ENCODE data around the gene KAZN.

Gene KAZN

DNA sequence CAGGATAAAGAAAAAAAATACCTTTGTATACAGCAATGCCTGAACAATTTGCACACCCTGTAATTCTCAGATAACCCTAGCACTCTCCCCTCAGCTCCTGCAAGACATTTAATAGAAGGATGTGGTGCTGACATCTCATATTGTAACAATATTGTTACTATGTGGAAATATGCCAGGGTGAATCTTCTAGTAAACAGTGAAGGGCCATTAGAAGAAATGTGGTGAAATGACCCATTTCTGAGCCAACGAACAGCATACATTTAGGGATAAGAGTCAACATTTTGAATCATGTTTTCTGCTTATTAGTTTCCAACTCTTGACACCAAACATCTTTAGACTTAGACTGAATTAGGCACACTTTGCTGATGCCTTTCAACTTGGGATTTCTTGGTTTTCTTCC lies 188.2 kb downstream of the KAZN start:
- no peak for ATAC-seq

DNA sequence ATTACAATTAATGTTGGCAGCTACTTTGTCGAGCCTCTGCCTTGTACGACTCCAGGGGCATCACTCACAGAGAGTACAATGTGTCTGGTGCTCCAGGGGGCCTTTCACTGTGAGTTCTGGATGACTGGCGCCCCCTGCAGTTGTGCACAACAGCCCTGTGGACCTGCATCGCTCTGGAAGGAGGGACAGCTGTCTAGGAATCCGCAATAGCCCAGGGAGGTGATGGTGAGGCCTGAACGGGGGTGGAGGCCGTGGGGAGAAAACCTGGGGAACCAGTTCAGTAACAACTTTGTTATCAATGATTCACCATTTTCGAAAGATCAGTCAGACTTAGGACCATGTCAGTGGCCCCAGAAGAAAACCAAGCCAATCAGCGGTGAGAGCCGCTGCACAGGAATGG lies 189.1 kb downstream of the KAZN start:
- TF ChIP-seq TOX (CRISPR knock-in tag; IDR thresholded peaks at IDR 0.05; ENCODE audit: borderline replicate concordance) = no peak

More for the DNA sequence above, 188.2 kb downstream of the KAZN start:
- TF ChIP-seq ZFP30 (CRISPR knock-in tag; IDR thresholded peaks at IDR 0.05) (no peak), ZC3H10 (CRISPR knock-in tag; IDR thresholded peaks at IDR 0.05) (no peak), BACH2 (CRISPR knock-in tag; IDR thresholded peaks at IDR 0.05; ENCODE audit: borderline replicate concordance) (no peak), TOX (CRISPR knock-in tag; IDR thresholded peaks at IDR 0.05; ENCODE audit: borderline replicate concordance) (no peak), TCF4 (CRISPR knock-in tag; IDR thresholded peaks at IDR 0.05; ENCODE audit: borderline replicate concordance) (no peak), SNAI2 (CRISPR knock-in tag; IDR thresholded peaks at IDR 0.05) (no peak), GLIS3 (CRISPR knock-in tag; IDR thresholded peaks at IDR 0.05) (no peak), ZNF70 (CRISPR knock-in tag; IDR thresholded peaks at IDR 0.05) (no peak), ZFP3 (CRISPR knock-in tag; IDR thresholded peaks at IDR 0.05) (no peak), OSR1 (CRISPR knock-in tag; IDR thresholded peaks at IDR 0.05) (no peak), ZNF565 (CRISPR knock-in tag; conservative IDR thresholded peaks at IDR 0.05; ENCODE audit: low read depth) (no peak), CSDC2 (CRISPR knock-in tag; IDR thresholded peaks at IDR 0.05) (no peak), PPARA (CRISPR knock-in tag; IDR thresholded peaks at IDR 0.05; ENCODE audit: borderline replicate concordance) (no peak)
- TF ChIP-seq, protein P1, sequence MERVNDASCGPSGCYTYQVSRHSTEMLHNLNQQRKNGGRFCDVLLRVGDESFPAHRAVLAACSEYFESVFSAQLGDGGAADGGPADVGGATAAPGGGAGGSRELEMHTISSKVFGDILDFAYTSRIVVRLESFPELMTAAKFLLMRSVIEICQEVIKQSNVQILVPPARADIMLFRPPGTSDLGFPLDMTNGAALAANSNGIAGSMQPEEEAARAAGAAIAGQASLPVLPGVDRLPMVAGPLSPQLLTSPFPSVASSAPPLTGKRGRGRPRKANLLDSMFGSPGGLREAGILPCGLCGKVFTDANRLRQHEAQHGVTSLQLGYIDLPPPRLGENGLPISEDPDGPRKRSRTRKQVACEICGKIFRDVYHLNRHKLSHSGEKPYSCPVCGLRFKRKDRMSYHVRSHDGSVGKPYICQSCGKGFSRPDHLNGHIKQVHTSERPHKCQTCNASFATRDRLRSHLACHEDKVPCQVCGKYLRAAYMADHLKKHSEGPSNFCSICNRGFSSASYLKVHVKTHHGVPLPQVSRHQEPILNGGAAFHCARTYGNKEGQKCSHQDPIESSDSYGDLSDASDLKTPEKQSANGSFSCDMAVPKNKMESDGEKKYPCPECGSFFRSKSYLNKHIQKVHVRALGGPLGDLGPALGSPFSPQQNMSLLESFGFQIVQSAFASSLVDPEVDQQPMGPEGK (CRISPR knock-in tag; IDR thresholded peaks at IDR 0.05; ENCODE audit: borderline replicate concordance) = no peak
- TF ChIP-seq, protein P2, sequence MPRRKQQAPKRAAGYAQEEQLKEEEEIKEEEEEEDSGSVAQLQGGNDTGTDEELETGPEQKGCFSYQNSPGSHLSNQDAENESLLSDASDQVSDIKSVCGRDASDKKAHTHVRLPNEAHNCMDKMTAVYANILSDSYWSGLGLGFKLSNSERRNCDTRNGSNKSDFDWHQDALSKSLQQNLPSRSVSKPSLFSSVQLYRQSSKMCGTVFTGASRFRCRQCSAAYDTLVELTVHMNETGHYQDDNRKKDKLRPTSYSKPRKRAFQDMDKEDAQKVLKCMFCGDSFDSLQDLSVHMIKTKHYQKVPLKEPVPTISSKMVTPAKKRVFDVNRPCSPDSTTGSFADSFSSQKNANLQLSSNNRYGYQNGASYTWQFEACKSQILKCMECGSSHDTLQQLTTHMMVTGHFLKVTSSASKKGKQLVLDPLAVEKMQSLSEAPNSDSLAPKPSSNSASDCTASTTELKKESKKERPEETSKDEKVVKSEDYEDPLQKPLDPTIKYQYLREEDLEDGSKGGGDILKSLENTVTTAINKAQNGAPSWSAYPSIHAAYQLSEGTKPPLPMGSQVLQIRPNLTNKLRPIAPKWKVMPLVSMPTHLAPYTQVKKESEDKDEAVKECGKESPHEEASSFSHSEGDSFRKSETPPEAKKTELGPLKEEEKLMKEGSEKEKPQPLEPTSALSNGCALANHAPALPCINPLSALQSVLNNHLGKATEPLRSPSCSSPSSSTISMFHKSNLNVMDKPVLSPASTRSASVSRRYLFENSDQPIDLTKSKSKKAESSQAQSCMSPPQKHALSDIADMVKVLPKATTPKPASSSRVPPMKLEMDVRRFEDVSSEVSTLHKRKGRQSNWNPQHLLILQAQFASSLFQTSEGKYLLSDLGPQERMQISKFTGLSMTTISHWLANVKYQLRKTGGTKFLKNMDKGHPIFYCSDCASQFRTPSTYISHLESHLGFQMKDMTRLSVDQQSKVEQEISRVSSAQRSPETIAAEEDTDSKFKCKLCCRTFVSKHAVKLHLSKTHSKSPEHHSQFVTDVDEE (CRISPR knock-in tag; IDR thresholded peaks at IDR 0.05) = no peak
- TF ChIP-seq, protein P3, sequence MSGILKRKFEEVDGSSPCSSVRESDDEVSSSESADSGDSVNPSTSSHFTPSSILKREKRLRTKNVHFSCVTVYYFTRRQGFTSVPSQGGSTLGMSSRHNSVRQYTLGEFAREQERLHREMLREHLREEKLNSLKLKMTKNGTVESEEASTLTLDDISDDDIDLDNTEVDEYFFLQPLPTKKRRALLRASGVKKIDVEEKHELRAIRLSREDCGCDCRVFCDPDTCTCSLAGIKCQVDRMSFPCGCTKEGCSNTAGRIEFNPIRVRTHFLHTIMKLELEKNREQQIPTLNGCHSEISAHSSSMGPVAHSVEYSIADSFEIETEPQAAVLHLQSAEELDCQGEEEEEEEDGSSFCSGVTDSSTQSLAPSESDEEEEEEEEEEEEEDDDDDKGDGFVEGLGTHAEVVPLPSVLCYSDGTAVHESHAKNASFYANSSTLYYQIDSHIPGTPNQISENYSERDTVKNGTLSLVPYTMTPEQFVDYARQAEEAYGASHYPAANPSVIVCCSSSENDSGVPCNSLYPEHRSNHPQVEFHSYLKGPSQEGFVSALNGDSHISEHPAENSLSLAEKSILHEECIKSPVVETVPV (CRISPR knock-in tag; IDR thresholded peaks at IDR 0.05) = no peak
- TF ChIP-seq, protein P4, sequence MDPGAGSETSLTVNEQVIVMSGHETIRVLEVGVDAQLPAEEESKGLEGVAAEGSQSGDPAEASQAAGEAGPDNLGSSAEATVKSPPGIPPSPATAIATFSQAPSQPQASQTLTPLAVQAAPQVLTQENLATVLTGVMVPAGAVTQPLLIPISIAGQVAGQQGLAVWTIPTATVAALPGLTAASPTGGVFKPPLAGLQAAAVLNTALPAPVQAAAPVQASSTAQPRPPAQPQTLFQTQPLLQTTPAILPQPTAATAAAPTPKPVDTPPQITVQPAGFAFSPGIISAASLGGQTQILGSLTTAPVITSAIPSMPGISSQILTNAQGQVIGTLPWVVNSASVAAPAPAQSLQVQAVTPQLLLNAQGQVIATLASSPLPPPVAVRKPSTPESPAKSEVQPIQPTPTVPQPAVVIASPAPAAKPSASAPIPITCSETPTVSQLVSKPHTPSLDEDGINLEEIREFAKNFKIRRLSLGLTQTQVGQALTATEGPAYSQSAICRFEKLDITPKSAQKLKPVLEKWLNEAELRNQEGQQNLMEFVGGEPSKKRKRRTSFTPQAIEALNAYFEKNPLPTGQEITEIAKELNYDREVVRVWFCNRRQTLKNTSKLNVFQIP (CRISPR knock-in tag; IDR thresholded peaks at IDR 0.05; ENCODE audit: borderline replicate concordance, low read depth) = no peak

DNA sequence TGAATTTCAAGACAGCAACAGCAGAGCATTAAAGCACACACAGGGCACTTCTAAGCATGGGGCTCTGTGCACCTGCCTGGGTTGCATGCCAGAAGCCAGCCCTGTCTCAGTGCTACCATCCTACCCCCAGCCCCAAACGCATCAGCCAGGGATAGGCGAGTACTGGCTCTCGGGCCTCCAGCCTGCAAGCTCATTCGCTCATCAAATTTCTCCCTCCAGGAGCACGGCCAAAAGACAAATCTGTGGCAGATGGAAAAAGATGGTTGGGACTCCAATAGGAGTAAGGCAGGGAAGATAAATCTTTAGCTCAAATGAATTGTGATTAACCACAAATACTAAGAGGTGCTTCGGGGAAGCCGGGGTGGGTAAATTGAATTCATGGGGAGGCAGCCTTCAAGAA lies 189.6 kb downstream of the KAZN start:
- no peak for ATAC-seq
- TF ChIP-seq CSDC2 (CRISPR knock-in tag; IDR thresholded peaks at IDR 0.05) (no peak), RARB (CRISPR knock-in tag; IDR thresholded peaks at IDR 0.05) (no peak), ZFP3 (CRISPR knock-in tag; IDR thresholded peaks at IDR 0.05) (no peak), TCF4 (CRISPR knock-in tag; IDR thresholded peaks at IDR 0.05; ENCODE audit: borderline replicate concordance) (no peak)
- TF ChIP-seq, protein P2 (CRISPR knock-in tag; IDR thresholded peaks at IDR 0.05) = no peak

More for the DNA sequence above, 189.1 kb downstream of the KAZN start:
- no peak for ATAC-seq
